Measurements from ENCODE around the gene USB1. TPM values are rescaled to one million over a fixed set of nuclear protein-coding genes. Genes with fewer than 3 reads are reported as not detected.
"Not testable (repeated sequence)": the region's sequence is repeated elsewhere in the genome, so short reads cannot be mapped to it uniquely, and the experiment has no call there.

Gene USB1
- total RNA-seq, 3 donors from 2014 or later, result 14.5 to 37.0 (median 26.4) TPM

DNA sequence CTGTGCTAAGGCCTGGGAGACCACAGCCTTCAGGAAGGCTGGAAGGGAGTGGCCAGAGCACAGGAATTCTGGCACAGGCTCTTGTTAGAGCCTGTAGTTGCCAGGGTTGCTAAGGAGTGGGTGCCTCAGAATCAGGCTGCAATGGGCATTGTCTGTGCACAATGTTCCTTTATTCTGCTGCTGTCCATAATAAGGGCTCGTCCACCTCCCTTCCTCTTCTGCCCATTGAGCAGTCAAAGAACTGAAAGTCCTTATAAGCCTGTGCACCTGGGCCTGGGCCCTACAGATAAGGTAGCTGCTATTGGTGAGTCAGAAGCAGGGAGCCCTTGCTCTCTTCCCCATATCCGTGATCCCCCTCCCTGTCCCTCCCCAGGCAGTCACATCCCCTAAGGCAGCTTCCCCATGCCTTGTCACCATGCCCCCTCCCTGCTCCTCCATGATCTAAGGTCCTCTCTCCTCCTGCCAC is 24.8 kb upstream of the USB1 start:
- TF ChIP-seq, protein P1, sequence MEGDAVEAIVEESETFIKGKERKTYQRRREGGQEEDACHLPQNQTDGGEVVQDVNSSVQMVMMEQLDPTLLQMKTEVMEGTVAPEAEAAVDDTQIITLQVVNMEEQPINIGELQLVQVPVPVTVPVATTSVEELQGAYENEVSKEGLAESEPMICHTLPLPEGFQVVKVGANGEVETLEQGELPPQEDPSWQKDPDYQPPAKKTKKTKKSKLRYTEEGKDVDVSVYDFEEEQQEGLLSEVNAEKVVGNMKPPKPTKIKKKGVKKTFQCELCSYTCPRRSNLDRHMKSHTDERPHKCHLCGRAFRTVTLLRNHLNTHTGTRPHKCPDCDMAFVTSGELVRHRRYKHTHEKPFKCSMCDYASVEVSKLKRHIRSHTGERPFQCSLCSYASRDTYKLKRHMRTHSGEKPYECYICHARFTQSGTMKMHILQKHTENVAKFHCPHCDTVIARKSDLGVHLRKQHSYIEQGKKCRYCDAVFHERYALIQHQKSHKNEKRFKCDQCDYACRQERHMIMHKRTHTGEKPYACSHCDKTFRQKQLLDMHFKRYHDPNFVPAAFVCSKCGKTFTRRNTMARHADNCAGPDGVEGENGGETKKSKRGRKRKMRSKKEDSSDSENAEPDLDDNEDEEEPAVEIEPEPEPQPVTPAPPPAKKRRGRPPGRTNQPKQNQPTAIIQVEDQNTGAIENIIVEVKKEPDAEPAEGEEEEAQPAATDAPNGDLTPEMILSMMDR (IDR thresholded peaks at IDR 0.05), result no peak
- peak in 1 of 3 donors; percentile 59 for TF ChIP-seq POLR2AphosphoS5 (IDR thresholded peaks at IDR 0.05)
- no peaks in the 10 kb centered on the region for H3K27me3 ChIP-seq
- H3K4me3 ChIP-seq, result no peak overlapping the region
- H3K4me1 ChIP-seq, result peaks cover 0 to 4% of the 10 kb centered on the region in 2 donors
- peak in 1 of 2 donors; percentile 79 for DNase-seq (ENCODE audit: low spot score in 2 of 2)
- intact Hi-C loops (cut with DNase I; ENCODE audit: low total_unique reads), result no loop called here
- no peaks in the 10 kb centered on the region for H3K9me3 ChIP-seq
- no peaks in the 10 kb centered on the region for H3K36me3 ChIP-seq
- peak overlapping the region; percentile 83 to 89 for H3K27ac ChIP-seq

DNA sequence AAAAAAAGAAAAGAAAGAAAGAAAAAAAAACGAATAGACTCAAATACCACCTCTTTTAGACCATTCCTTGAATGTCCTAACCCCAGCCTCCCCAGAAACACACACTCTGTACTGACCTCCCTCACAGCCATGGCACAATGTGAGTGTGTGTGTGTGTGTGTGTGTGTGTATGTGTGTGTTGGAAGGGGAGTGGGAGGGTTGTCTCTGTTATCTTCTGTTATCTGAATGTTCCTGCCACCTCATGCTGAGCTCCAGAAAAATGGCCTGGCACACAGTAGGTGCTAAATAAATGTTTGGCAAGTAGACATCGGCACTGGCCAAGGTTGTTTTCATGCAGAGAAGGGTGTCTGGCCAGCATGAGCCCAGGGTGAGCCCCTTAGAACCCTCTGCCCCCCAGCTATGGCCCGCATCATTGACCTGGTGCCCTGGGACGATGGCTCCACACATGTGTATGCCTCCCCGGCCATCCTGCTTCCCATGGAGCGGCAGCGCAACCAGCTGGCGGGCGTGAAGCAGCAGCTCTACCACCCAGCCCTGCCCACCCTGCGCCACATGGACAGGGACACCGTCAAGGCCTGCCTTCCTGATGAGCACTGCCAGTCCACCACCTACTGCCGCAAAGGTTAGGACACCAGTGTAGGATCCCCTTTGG is 23.7 kb upstream of the USB1 start:
- TF ChIP-seq POLR2AphosphoS5 (IDR thresholded peaks at IDR 0.05) (no peak), POLR2A (IDR thresholded peaks at IDR 0.05) (no peak)
- TF ChIP-seq, protein P1 (IDR thresholded peaks at IDR 0.05), result no peak
- Histone ChIP-seq H3K27ac (no peak overlapping the region), H3K36me3 (no peaks in the 10 kb centered on the region), H3K27me3 (no peaks in the 10 kb centered on the region), H3K4me3 (no peak overlapping the region), H3K9me3 (no peaks in the 10 kb centered on the region), H3K4me1 (peaks cover 0 to 4% of the 10 kb centered on the region in 2 donors)
- DNase-seq (ENCODE audit: low spot score in 2 of 2), result no peak
- intact Hi-C loops (cut with DNase I; ENCODE audit: low total_unique reads), result no loop called here

DNA sequence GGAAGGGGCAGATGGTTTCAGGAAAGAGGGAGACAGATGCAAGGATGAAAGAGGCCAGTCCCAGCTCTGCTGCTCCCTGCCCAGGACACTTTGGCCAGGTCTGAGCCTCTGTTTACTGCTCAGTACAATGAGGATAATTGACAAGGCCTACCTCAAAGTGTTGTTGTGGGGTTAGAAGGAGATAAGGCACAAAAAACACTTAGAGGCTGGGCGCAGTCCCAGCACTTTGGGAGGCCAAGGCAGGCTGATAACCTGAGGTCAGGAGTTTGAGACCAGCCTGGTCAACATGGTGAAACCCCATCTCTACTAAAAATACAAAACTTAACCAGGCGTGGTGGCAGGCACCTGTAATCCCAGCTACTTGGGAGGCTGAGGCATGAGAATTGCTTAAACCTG is 23.1 kb upstream of the USB1 start:
- H3K27me3 ChIP-seq; H3K27ac ChIP-seq; intact Hi-C loops (cut with DNase I; ENCODE audit: low total_unique reads); H3K4me3 ChIP-seq; H3K36me3 ChIP-seq; DNase-seq (ENCODE audit: low spot score in 2 of 2); H3K9me3 ChIP-seq; H3K4me1 ChIP-seq: not testable (repeated sequence)

DNA sequence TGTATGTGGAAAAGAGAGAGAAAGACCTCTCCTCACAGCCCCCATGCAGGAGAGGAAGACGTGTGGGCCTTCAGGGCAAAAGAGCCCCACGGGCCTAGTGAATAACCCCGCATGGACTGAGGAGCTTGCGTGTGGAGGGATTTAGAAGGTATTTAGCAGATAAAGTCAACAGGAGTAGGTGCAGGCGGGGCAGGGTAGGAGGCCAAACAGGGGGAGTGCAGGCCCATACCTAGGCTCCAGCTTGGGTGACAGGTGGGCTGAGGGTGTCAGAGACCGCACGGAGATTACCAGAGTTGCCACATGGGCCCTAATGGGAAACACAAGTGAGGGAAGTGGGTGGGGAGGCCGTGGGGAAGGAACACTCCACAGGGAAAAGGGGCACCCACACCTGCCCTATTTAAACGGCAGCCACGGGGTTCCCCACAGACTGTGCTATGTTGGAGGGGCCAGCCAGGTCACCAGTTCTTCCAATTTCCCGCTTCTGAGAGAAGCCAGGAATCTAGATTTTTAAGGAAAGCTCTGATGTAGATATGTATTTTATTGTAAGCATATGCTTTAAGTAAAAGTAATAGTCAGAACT is 22.1 kb upstream of the USB1 start:
- no peak for DNase-seq (ENCODE audit: low spot score in 2 of 2)
- Histone ChIP-seq H3K27ac (no peak overlapping the region), H3K4me1 (peaks cover 0 to 4% of the 10 kb centered on the region in 2 donors), H3K27me3 (no peaks in the 10 kb centered on the region), H3K36me3 (no peaks in the 10 kb centered on the region), H3K9me3 (no peaks in the 10 kb centered on the region), H3K4me3 (no peak overlapping the region)
- intact Hi-C loops (cut with DNase I; ENCODE audit: low total_unique reads), result no loop called here
- TF ChIP-seq POLR2A (IDR thresholded peaks at IDR 0.05), result no peak
- no peak for TF ChIP-seq POLR2AphosphoS5 (IDR thresholded peaks at IDR 0.05)
- TF ChIP-seq, protein P1 (IDR thresholded peaks at IDR 0.05), result no peak

DNA sequence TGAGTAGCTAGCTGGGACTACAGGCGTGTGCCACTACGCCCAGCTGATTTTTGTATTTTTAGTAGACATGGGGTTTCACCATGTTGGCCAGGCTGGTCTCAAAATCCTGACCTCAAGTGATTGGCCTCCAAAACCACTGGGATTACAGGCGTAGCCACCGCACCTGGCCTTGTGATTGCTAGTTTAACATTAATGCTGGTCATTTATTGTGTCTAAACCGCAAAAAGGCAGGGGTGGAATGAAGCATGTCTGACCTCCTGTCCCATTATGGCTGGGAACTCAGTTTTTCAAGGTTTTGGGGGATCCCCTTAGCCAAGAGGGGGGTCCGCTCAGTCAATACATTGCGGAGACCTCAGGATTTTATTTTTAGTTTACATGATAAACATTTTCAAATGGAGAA is 19.6 kb upstream of the USB1 start:
- H3K9me3 ChIP-seq, result no peaks in the 10 kb centered on the region
- no peak overlapping the region for H3K4me3 ChIP-seq
- peaks cover 0 to 4% of the 10 kb centered on the region in 2 donors for H3K4me1 ChIP-seq
- no peak overlapping the region for H3K27ac ChIP-seq
- H3K36me3 ChIP-seq, result no peaks in the 10 kb centered on the region
- no peak for DNase-seq (ENCODE audit: low spot score in 2 of 2)
- H3K27me3 ChIP-seq, result no peaks in the 10 kb centered on the region
- no peak for TF ChIP-seq POLR2AphosphoS5 (IDR thresholded peaks at IDR 0.05)
- TF ChIP-seq POLR2A (IDR thresholded peaks at IDR 0.05), result no peak
- TF ChIP-seq, protein P1 (IDR thresholded peaks at IDR 0.05), result no peak
- intact Hi-C loops (cut with DNase I; ENCODE audit: low total_unique reads), result no loop called here

All from breast epithelium (tissue), 4 donors.